ENCODE measurements around the gene CST7. TPM values are rescaled to one million over a fixed set of nuclear protein-coding genes. Genes with fewer than 3 reads are reported as not detected.

CST7 gene
- total RNA-seq, 1 donor from 2014 or later: not detected

GRCh38 chr20:24961384-24962181 is 12.5 kb downstream of the CST7 start:
- Histone ChIP-seq H3K9me3 (ENCODE audit: low read depth) (no peaks in the 10 kb centered on the region), H3F3A (ENCODE audit: low read depth) (no peaks in the 10 kb centered on the region), H3K27ac (no peak overlapping the region), H3K79me2 (ENCODE audit: low read depth) (no peaks in the 10 kb centered on the region), H3K4me2 (no peak overlapping the region), H3K27me3 (no peaks in the 10 kb centered on the region), H4K20me1 (ENCODE audit: low read depth) (no peaks in the 10 kb centered on the region), H3K4me1 (no peaks in the 10 kb centered on the region), H3K9ac (no peak overlapping the region), H3K4me3 (no peak overlapping the region), H3K36me3 (no peaks in the 10 kb centered on the region), H2AFZ (replicated peaks) (no peak overlapping the region)
- Mint-ChIP-seq H3K36me3 (peaks cover 17% of the 10 kb centered on the region), H3K4me3 (no peak overlapping the region), H3K27me3 (ENCODE audit: insufficient read depth, low read depth) (peaks cover 2% of the 10 kb centered on the region), H3K27ac (no peak overlapping the region), H3K4me1 (no peaks in the 10 kb centered on the region), H3K9me3 (no peaks in the 10 kb centered on the region)
- DNase-seq (ENCODE audit: low spot score): no peak
- TF ChIP-seq EZH2phosphoT487 (IDR thresholded peaks at IDR 0.05) (no peak), EZH2 (IDR thresholded peaks at IDR 0.05) (no peak), CTCF (IDR thresholded peaks at IDR 0.05) (no peak)

- no peaks in the 10 kb centered on the region for H3K79me2 ChIP-seq (ENCODE audit: low read depth)
- Mint-ChIP-seq H3K36me3 (peaks cover 17% of the 10 kb centered on the region), H3K4me1 (no peaks in the 10 kb centered on the region), H3K27ac (no peak overlapping the region), H3K4me3 (no peak overlapping the region), H3K9me3 (no peaks in the 10 kb centered on the region), H3K27me3 (ENCODE audit: insufficient read depth, low read depth) (peaks cover 2% of the 10 kb centered on the region)
- no peaks in the 10 kb centered on the region for H4K20me1 ChIP-seq (ENCODE audit: low read depth)
- H3K9me3 ChIP-seq (ENCODE audit: low read depth): no peaks in the 10 kb centered on the region
- no peak overlapping the region for H3K4me2 ChIP-seq
- TF ChIP-seq CTCF (IDR thresholded peaks at IDR 0.05) (no peak), EZH2phosphoT487 (IDR thresholded peaks at IDR 0.05) (no peak), EZH2 (IDR thresholded peaks at IDR 0.05) (no peak)
- H3F3A ChIP-seq (ENCODE audit: low read depth): no peaks in the 10 kb centered on the region
- no peaks in the 10 kb centered on the region for H3K36me3 ChIP-seq
- no peaks in the 10 kb centered on the region for H3K27me3 ChIP-seq
- DNase-seq (ENCODE audit: low spot score): no peak
- no peak overlapping the region for H3K27ac ChIP-seq
- no peak overlapping the region for H3K4me3 ChIP-seq
- H2AFZ ChIP-seq (replicated peaks): no peak overlapping the region
- H3K4me1 ChIP-seq: no peaks in the 10 kb centered on the region
- no peak overlapping the region for H3K9ac ChIP-seq
These were observed 13.1 kb downstream of the CST7 start for GRCh38 chr20:24962182-24962492.

- H3K4me1 ChIP-seq: no peaks in the 10 kb centered on the region
- Mint-ChIP-seq H3K4me1 (no peaks in the 10 kb centered on the region), H3K9me3 (no peaks in the 10 kb centered on the region), H3K27ac (no peak overlapping the region), H3K36me3 (peaks cover 20% of the 10 kb centered on the region), H3K4me3 (no peak overlapping the region), H3K27me3 (ENCODE audit: insufficient read depth, low read depth) (peaks cover 2% of the 10 kb centered on the region)
- no peak overlapping the region for H3K27ac ChIP-seq
- H2AFZ ChIP-seq (replicated peaks): no peak overlapping the region
- no peaks in the 10 kb centered on the region for H3K9me3 ChIP-seq (ENCODE audit: low read depth)
- TF ChIP-seq EZH2 (IDR thresholded peaks at IDR 0.05) (no peak), EZH2phosphoT487 (IDR thresholded peaks at IDR 0.05) (no peak), CTCF (IDR thresholded peaks at IDR 0.05) (no peak)
- H3K36me3 ChIP-seq: no peaks in the 10 kb centered on the region
- DNase-seq (ENCODE audit: low spot score): no peak
- H3K4me2 ChIP-seq: no peak overlapping the region
- no peaks in the 10 kb centered on the region for H3F3A ChIP-seq (ENCODE audit: low read depth)
- H3K79me2 ChIP-seq (ENCODE audit: low read depth): no peaks in the 10 kb centered on the region
- H3K4me3 ChIP-seq: no peak overlapping the region
- H4K20me1 ChIP-seq (ENCODE audit: low read depth): no peaks in the 10 kb centered on the region
- no peaks in the 10 kb centered on the region for H3K27me3 ChIP-seq
- no peak overlapping the region for H3K9ac ChIP-seq
These were observed 13.4 kb downstream of the CST7 start for GRCh38 chr20:24962510-24962909.
